ENCODE results near the gene ADAR.

The ADAR gene

DNA sequence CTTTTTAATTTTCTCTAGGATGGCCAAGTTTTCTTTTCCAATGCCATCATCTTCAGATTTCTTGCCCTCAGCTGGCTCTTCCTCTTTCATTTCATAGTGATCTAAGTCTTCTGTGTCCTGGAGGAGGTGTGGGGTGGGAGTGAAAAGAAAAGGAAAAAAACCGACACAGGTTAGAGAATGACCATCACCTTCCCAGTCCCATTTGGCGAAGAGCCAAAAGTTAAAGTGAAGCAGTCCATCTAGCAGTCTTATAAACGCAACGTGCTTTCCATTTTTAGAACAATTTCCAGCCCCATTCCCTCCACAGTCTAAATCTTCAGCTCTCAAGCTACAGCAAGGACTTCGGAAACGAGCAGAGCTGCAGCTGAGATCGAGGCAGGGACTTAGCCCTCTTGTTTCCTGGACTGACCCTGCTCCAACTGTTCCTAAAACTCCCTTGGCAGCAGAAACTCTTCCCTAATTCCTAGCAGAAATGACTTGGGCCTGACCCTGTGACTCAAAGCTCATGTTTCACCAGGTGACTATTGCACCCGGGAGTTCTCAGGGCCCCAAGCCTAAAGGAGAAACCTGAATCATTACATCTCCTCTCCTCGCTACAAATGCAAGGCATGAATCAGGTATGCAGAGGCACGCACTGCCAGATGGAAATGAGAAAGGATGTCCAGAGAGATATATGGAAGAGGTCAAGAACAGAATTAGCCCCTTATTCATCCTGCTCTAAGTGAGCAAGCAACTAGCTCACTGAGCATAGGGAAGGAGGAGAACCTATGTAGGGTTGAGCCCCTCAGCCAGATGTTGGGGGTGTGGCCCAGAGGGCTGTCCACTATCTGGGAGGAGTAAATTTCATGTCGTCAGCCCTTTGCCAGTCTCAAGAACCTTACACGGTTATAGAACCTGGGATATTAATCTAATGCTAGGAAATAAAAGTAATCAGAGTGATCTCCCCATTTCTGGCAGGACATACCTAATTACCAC lies 54.6 kb downstream of the ADAR start:
- DNase-seq, result no peak

- no peak for DNase-seq
These were observed 56.0 kb downstream of the ADAR start for GRCh38 chr1:154552036-154552435.

GRCh38 chr1:154551474-154551873 lies 56.5 kb downstream of the ADAR start:
- no peak for DNase-seq

DNA sequence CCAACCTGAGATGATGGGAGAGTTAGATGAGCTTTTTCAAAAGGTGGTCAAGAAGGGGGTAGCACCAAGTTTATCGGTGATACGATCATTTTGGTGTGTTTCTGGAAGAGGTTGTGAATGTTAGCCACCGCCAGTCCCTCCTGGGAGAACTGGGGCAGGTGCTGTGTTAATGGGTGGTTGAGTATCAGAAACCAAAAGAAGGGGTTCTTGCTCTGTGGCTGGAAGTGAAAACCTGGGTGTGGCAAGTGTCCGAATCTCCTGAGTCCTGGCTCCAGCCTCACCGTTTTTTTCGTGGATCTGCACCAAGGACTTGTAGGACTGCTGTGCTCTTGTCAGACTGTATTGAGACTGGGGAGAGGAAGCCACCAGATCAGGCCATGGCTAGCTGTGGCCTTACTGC lies 57.3 kb downstream of the ADAR start:
- no peak for DNase-seq

DNA sequence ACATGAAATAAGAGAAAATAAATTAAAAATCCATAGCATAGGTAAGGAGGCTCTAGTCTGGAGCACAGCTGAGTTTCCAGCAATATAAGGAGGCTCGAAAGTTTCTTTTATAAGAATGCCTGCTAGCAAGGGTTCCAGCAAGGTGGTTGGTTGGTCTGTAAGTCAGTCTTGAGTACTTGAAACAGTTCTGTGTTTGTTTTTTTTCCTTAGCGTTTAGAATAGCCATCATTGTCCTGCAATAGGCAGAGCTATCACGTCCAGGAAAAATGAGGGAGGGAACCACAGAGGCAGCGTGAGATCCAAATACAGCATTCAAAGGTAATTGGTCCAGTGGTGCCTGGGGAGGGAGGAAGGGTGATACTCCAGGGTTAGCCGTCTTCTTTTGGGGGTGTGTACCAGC lies 57.9 kb downstream of the ADAR start:
- no peak for DNase-seq

DNA sequence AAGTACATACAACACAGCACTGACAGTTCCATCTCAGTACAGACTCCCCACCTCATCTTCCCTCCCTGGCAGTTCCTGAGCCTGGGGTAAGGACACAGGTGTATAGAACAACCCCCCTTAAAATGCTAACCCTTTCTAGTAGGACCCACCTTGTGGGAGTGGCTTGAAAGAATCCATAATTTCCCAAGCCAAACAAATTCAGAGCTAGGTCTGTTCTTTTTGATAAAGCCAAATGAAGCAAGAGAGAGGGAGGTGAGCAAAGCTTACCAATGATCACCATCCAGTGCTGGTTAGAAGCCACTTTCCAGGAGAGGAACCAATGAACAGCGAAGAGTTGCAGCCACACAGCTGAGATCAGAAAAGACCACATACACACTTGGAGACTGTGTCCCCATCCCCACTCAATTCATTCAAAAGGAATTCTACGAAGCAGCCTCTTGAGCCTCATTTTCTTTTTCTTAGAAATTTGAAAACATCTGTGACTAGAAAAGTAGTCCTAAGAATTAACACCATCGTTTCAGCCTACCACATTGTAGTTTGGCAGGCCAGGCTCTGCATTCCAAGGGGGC lies 58.7 kb downstream of the ADAR start:
- DNase-seq, result no peak

DNA sequence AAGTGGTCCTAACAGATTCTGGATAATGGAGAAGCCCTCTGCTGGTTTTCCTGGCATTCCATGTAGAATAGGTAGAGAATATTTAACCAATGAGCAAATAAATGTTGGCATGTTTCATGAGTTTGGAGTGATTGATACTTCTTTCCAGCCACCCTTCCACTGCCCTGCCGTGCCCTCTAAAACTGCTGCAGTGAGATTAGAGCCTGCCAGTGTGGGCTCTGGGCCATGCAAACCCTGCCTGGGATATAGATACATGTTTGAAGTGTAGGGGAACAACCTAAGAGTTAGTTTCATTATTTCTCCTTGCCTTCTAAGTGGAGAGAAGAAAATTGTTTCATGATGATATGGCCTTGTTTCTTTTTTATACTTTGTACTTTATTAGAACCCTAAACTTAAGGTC lies 60.0 kb downstream of the ADAR start:
- no peak for DNase-seq

- DNase-seq, result no peak
These were observed 60.8 kb downstream of the ADAR start for GRCh38 chr1:154547105-154547732.

GRCh38 chr1:154546264-154547063 lies 61.5 kb downstream of the ADAR start:
- peak; percentile 40 for DNase-seq

GRCh38 chr1:154541231-154541630 lies 66.8 kb downstream of the ADAR start:
- no peak for DNase-seq

DNA sequence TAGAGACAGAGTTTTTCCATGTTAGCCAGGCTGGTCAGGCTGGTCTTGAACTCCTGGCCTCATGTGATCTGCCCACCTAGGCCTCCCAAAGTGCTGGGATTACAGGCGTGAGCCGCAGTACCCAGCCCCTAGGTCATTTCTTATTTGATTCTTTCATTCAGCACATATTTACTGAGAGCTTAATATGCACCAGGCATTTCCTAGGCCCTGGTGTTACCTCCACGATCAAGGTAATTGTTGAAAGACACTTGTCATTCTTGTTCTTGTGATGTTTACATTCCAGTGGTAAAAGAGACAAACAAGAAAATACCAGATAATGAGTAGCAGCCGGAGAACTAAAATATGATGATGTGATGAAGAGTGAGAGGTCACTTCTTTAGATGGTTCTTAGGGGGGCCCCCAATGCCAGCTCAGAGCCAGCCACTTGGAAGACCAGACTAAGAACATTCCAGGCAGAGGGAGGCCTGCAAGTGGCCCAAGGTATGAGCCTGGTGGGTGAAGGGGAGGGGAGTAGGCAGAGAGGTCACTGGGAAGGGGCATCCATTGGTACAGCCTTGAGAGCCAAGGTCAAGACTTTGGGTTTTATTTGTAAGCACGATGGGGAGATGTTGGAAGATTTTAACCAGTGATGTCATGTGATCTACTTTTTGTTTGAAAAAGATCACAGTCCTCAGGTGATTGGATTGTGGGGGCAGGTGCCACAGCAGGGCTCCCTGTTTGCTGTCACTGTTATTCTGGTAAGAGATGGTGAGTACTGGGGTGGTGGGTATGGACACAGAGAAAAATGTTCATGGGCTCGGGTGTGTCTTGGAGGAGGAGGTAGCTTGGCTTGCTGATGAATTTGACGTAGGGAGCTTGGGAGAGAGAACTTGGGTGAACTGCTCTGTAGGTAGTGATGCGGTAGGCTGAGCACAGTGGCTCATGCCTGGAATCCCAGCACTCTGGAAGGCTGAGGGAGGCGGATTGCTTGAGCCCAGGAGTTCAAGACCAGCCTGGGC lies 68.2 kb downstream of the ADAR start:
- DNase-seq, result no peak

DNA sequence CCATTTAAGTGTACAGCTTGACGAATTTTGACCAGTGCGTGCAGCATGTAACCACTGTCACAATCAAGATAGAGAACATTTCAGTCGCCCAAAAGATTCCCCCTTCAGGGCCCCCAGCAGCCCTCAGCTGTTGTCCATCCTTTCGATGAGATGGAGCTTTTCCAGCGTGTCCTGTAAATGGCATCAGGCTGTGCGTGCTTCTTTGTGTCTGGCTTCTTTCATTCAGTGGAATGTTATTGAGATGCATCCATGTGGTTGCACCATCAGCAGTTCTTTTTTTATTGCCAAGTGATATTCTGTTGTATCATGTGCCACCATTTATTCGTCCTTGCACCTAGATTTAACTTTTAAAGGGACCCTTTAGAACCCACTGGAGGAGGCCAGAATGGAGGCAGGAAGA lies 71.4 kb downstream of the ADAR start:
- no peak for DNase-seq

GRCh38 chr1:154533952-154534844 lies 73.8 kb downstream of the ADAR start:
- DNase-seq, result peak; percentile 45
